H54 (cell line): ENCODE data around the gene PPP1R14C.
A peak's percentile ranks its signal among the peaks of the same experiment; 100 is the strongest.

Experiments
- DNase-seq: peaks from one replicate; pipeline ENCODE4 v3.0.0; 2011; ENCODE audit warnings: low spot score, mixed read lengths; ENCODE audit not compliant: insufficient read length
- FAIRE-seq: peaks from 3 replicates; lab custom pipeline; 2011; peaks lifted over from hg19 to GRCh38; lab: Jason Lieb, UNC
- POLR2A ChIP-seq: IDR thresholded peaks from 2 replicates; pipeline ENCODE4 v1.6.1; 2011; ENCODE audit warnings: low read depth, mild to moderate bottlenecking, low read length

PPP1R14C gene

DNA sequence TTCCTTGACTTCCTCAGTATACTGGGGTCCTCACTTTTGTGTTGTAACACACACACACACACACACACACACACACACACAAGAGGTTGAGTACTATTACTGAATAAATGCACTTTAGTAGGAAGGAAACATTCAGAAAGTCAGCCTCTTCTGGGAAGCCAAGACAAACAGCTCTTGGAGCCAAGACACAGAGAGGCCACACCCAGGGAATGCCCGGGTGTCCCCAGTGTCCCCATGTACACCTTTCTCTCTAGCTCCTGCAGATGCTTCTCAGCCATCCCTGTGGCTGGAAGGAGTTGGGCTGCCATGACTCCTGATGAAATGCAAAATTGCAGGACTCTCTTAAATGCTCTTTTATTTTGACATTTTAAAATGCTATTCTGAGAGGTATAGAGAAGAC lies 70.5 kb downstream of the PPP1R14C start:
- FAIRE-seq (no peak), DNase-seq (no peak)

DNA sequence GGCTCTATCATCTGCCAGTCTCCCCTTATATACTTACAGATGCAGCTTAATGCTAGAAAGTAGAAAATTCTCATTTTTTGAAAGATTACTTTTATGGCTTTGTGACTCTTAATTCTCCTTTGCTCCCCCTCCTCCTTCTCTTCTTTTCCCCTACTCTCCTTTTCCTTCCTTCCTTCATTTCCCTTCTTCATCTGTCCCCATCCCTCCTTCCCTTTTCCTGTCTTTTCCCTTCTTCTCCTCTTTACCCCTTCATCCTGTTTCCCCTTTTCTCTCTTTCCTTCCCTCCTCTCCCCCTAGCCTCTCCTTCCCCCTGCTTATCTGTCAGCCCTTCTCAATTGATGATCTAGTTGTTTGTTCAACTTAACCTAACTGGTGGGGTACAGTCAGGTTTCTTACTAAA lies 71.5 kb downstream of the PPP1R14C start:
- FAIRE-seq (no peak), DNase-seq (no peak)
- TF ChIP-seq POLR2A, result no peak

More for the DNA sequence above, 70.5 kb downstream of the PPP1R14C start:
- no peak for TF ChIP-seq POLR2A

DNA sequence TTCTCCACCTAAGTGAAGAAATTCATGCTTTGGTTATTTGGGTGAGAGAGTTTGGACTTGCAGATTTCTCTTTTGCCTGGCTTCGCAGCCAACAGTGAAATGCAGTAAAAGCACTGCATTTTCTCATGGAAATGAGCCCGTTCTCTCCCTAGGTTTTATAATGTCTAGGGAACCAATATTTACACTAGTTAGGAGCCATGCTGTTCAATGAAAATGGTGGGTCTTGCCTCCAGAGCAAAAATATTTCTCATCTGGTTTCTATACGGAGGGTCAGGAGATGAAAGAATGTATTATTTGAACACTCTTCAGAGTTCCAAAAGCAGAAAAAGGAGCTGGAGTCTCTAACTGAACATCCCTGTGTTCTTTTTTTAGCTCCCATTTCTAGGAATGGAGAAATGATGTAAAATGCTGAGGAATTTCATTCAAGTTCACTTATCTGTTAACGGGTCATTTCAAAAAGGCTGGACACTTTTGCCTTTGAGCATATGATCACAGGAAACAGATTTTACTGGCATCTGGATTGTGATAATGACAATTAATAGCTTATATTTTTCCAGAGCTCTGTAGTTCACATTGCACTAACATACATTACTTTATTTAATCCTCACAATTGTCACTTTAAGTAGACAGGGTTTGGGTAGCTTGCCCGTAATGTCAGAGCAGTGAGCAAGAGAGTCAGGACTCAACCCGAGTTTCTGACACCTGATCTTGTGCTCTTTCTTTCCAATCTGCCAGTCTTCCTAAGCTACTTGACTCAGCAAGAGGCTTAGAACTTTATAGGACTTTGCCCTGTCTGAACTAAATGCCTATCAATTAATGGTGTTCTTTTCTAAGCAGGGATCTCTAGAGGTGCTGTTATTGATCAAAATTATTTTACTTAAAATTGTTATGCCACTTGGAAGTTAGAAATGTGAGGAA lies 78.0 kb downstream of the PPP1R14C start:
- DNase-seq, result no peak
- no peak for TF ChIP-seq POLR2A
- no peak for FAIRE-seq

DNA sequence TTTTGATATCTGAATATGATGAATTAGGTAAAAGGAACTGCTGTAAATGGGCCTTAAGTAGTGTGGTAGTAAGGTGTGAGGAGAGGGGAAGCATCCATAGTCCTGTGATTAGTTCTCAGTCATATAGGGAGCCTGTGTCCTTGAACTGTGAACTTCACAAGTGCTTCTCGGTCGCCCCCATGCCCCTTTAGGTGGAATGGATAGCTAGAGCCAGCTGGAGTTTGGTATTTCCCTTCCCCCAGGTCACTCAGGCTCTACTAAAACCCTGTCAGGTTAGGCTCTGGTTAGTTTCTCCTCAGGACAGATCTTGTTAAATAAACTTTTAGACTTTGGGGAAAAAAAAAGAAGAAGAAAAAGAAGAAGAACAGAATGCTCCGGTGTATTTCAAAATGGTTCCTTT lies 82.0 kb downstream of the PPP1R14C start:
- DNase-seq (no peak), FAIRE-seq (no peak)
- no peak for TF ChIP-seq POLR2A

DNA sequence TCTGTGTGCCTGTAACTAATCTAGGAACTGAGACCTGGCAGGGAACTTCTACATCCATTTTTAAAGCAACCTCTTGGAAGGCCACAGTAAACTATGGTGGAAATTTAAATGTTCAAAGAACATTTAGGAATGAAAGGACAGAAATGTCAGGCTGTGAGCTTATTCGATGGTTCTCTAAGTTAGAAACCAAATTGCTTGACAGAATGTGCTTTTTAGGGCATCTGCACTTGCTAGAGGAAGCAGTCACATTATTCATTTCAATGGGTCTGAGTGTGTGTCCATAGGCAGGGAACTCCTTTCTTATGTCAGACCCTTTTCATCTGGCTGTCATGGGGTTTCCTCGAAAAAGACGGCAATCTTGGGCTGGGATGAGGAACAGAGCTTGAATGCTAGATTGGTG lies 84.4 kb downstream of the PPP1R14C start:
- no peak for TF ChIP-seq POLR2A
- DNase-seq (no peak), FAIRE-seq (no peak)

DNA sequence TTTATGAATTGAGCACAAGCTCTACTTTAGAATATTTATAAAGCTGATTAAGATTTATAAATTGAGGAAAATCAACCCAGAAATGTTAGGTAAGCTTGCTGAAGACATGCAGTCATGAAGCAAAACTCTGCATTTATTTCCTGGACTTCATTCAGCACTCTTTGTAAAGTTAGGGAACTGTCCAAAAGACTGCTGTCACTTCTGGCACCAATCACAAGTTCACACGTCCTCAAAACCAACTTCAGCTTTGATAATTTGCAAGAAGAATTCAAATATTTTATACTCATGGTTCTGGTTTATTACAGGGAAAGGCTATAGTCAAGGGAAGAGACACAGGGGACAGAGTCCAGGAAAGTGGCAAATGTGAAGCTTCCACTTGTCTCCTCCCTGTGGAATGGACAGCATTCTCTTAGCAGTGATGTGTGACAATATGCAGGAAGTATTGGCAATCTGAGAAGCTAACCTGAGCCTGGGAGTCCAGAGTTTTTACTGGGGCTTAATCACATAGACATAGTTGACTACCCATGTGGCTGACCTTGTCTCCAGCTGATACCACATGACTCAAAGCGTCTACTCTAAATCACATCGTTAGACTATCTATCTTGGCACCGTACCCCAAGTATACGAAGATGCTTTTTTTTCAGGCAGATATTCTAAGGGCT lies 85.4 kb downstream of the PPP1R14C start:
- FAIRE-seq (no peak), DNase-seq (no peak)
- no peak for TF ChIP-seq POLR2A

- DNase-seq (peak; percentile 12), FAIRE-seq (peak; percentile 84)
- no peak for TF ChIP-seq POLR2A
Observed at GRCh38 chr6:150229436-150230163, 86.8 kb downstream of the PPP1R14C start.

DNA sequence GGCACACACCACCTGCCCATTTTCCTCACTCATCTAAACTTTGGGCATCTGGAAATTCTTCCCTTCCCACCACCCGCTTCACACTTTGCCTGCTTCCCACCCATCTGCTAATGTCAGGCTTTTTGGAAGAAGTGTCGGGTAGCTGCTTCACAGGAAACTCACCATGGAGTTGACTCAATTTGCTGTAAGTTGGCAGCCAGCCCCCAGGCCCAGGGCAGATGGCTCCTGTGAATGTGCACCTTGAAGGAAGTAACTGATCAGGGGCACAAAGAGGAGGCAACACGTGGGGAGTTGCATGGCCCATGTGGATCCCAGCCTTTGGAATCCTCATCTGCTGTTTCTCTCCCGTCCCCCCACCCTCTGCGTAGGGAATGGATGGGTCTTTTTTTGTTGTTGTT lies 87.3 kb downstream of the PPP1R14C start:
- no peak for FAIRE-seq
- no peak for TF ChIP-seq POLR2A
- no peak for DNase-seq

DNA sequence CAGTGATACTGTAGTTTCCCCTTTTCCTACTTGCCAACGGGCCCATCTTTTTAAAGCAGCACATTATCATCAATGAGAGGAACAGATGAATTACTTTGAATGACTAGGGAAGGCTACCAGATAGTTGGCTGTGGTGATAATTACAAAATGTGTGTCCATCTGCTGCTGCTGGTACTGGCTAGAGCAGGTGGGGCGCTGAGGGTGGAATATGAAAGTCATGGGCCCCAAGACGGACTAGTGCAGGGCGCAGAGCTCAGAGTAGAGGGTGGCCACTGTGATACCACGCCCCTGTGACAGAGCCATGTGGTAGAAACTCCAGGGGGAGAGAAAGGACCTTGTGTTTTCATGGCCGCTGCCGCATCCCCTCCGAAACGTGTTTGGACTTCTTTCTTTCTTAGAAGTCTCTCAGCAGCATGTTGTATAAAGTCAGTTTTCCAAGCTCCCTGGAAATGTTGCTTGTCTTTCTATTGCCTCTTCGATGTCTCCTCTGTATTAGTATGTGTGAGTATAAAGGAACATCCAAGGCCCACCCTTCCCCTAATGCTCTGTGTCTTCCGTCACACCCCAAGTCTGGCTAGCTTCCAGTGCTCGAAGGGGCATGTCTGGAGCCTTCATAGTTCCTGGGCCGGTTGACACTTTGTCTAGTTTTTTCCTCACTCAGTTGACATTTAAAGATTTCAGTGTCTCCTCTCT lies 88.1 kb downstream of the PPP1R14C start:
- no peak for FAIRE-seq
- TF ChIP-seq POLR2A, result no peak
- DNase-seq, result no peak

DNA sequence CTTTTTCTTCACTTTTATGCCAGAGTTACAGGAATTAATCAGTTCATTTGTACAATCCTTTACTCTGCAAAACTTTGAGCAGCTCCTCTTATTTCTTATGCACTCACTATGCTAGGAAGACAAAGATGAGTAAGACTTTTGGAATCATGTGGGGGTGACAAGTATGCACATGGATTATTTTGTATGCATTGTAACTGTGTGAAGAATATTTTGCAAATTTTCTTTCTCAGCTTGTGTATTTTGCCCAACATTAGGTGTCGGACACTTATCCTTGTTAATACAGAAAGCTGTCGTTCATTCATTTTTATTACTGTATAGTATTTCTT lies 88.6 kb downstream of the PPP1R14C start:
- DNase-seq (no peak), FAIRE-seq (no peak)
- no peak for TF ChIP-seq POLR2A

DNA sequence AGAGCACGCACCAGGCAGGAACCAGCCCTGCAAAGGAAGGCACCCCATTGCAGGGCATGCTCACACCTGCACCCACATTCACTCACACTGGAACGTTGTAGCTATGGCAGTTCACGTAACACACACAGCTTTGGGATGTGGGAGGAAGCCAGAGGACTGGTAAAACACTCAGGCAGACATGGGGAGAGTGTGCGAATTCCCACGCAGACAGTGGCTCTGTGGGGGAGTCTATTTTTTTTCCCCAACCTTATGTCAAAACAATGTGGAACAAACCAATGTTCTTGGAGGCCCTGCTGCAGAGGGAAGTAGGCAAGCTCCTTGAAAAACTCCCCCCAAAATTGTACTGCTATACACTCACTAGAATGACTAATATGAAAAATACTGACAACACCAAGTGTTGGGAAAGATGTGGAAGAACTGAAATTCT lies 91.0 kb downstream of the PPP1R14C start:
- TF ChIP-seq POLR2A, result no peak
- no peak for FAIRE-seq
- DNase-seq, result no peak

- FAIRE-seq, result no peak
- TF ChIP-seq POLR2A, result no peak
- no peak for DNase-seq
Observed at GRCh38 chr6:150235218-150235617, 92.4 kb downstream of the PPP1R14C start.

DNA sequence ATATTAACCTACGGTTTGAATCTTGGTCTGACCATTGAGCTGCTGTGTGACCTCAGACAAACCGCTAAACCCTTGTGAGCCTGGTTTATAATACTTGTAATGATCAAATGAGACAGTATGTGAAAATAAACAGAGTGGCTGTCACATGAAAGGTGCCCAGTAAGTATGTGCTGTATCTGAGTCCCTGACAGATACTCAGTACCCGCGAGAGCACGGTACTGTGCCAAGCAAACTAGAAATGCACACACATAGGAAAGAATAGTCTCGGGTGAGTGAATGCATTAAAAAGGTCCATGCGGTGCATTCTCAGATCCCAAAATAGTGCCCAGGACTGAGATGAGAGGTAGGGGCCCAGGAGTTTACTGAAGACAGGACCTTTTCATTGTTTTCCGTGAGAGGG lies 93.3 kb downstream of the PPP1R14C start:
- FAIRE-seq (no peak), DNase-seq (no peak)
- no peak for TF ChIP-seq POLR2A
